Uterus (tissue), 2 donors: ENCODE results near the gene CLEC4E.

Source experiments
- CTCF ChIP-seq, 4 experiments: fragments of 200-600 bp in 2 of 4; fragments of 450-650 bp in 2 of 4; sonication (generic) in 2 of 4; IDR thresholded peaks; one replicate each; pipeline ENCODE4 v1.5.1; 2016 to 2019; ENCODE audit warnings: antibody characterized with exemption in 4 of 4, mild to moderate bottlenecking in 2 of 4, moderate library complexity in 1 of 4
- POLR2A ChIP-seq, 2 donors: fragments of 450-650 bp; IDR thresholded peaks; one replicate each; pipeline ENCODE4 v1.6.1; 2016; ENCODE audit warnings: antibody characterized with exemption in 2 of 2, mild to moderate bottlenecking in 1 of 2, moderate library complexity in 1 of 2

GRCh38 chr12:8563356-8563755 lies 22.7 kb upstream of the CLEC4E start:
- no peak for TF ChIP-seq CTCF (IDR thresholded peaks at IDR 0.05)
- no peak for TF ChIP-seq POLR2A (IDR thresholded peaks at IDR 0.05)
